Calu3 (cell line): ENCODE measurements around the gene YAF2. TPM values are rescaled to one million over a fixed set of nuclear protein-coding genes. Genes with fewer than 3 reads are reported as not detected.

ENCODE experiments used
- BruUV-seq: library from RNA; stranded (reverse); fragments of 400-500 nt; replicated peaks from 2 replicates; lab custom pipeline; 2021; lab: Mats Ljungman, UMichigan
- CTCF ChIA-PET: fragments of 300-600 bp; sonication (Branson Sonifier 250); formaldehyde crosslinking; loops from one replicate; lab custom pipeline; 2022; ENCODE audit warnings: antibody characterized with exemption; lab: Charles Lee
- DNase-seq: peaks from one replicate; pipeline ENCODE4 v3.0.0; 2022
- H3K27ac Mint-ChIP-seq: one replicate; pipeline ENCODE4 v1.8.0; 2022; ENCODE audit warnings: mixed read lengths; ENCODE audit not compliant: unreplicated experiment
- H3K27me3 Mint-ChIP-seq: one replicate; pipeline ENCODE4 v1.8.0; 2022; ENCODE audit warnings: mixed read lengths; ENCODE audit not compliant: unreplicated experiment
- H3K36me3 Mint-ChIP-seq: one replicate; pipeline ENCODE4 v1.8.0; 2022; ENCODE audit warnings: mild to moderate bottlenecking, moderate library complexity, mixed read lengths; ENCODE audit not compliant: insufficient read depth, unreplicated experiment
- H3K4me1 Mint-ChIP-seq: one replicate; pipeline ENCODE4 v1.8.0; 2022; ENCODE audit warnings: mild to moderate bottlenecking, low read depth, mixed read lengths; ENCODE audit not compliant: unreplicated experiment
- H3K4me3 Mint-ChIP-seq: one replicate; pipeline ENCODE4 v1.8.0; 2022; ENCODE audit warnings: mild to moderate bottlenecking, low read depth, moderate library complexity, mixed read lengths; ENCODE audit not compliant: unreplicated experiment
- H3K9me3 Mint-ChIP-seq: one replicate; pipeline ENCODE4 v1.8.0; 2022; ENCODE audit warnings: low read depth, mixed read lengths; ENCODE audit not compliant: unreplicated experiment
- CTCF ChIP-seq: fragments of 200-600 bp; IDR thresholded peaks from one replicate; pipeline ENCODE4 v1.8.0; 2022; ENCODE audit warnings: antibody characterized with exemption; ENCODE audit not compliant: unreplicated experiment
- intact Hi-C: fragments of 100-400 bp; cut with micrococcal nuclease; formaldehyde crosslinking; loops from one replicate; pipeline ENCODE4 v1.10.0; 2022; ENCODE audit not compliant: unreplicated experiment
- total RNA-seq: library from RNA; stranded (reverse); gene quantifications from 2 replicates; pipeline ENCODE4 v1.2.3, GENCODE V29; 2022

Gene YAF2
- total RNA-seq, 1 experiment from 2014 or later = 18.9 TPM

GRCh38 chr12:42118136-42118879, 119.7 kb downstream of the YAF2 start:
- CTCF ChIA-PET = no interaction called here
- Mint-ChIP-seq H3K27ac (no peak overlapping the region), H3K9me3 (peaks cover 5% of the 10 kb centered on the region), H3K27me3 (no peaks in the 10 kb centered on the region), H3K4me1 (no peaks in the 10 kb centered on the region), H3K4me3 (no peak overlapping the region), H3K36me3 (peaks cover 5% of the 10 kb centered on the region)
- intact Hi-C loops = no loop called here
- DNase-seq = no peak
- no TSS peak for BruUV-seq
- TF ChIP-seq CTCF = no peak

- intact Hi-C loops = no loop called here
- Mint-ChIP-seq H3K4me3 (no peak overlapping the region), H3K27ac (no peak overlapping the region), H3K36me3 (peaks cover 3% of the 10 kb centered on the region), H3K9me3 (peaks cover 8% of the 10 kb centered on the region), H3K27me3 (no peaks in the 10 kb centered on the region), H3K4me1 (no peaks in the 10 kb centered on the region)
- TF ChIP-seq CTCF = no peak
- no peak for DNase-seq
- CTCF ChIA-PET = no interaction called here
- BruUV-seq = no TSS peak
Measured at GRCh38 chr12:42109031-42109430, 129.0 kb downstream of the YAF2 start.

Other genes starting within 250 kb of the YAF2 start
- gene GXYLT1, start 93.4 kb downstream of the YAF2 start, total RNA-seq = 9.7 and 10.4 TPM in 2 replicates
- gene ZCRB1, start 87.8 kb upstream of the YAF2 start, total RNA-seq = 38.1 and 38.9 TPM in 2 replicates
- 41.5 and 45.5 TPM in 2 replicates for gene PPHLN1, start 87.9 kb upstream of the YAF2 start, total RNA-seq